SK-N-SH (cell line): ENCODE measurements around the gene YAP1. TPM values are rescaled to one million over a fixed set of nuclear protein-coding genes. Genes with fewer than 3 reads are reported as not detected.
A peak's percentile ranks its signal among the peaks of the same experiment; 100 is the strongest.

Experiments used
- CTCF ChIA-PET: fragments of 300-600, 350-600 bp; formaldehyde crosslinking; extraction: SDS; loops from one replicate; lab custom pipeline; 2021; lab: Yijun Ruan, JAX
- POLR2A ChIA-PET: fragments of 350-600 bp; sonication (Branson Sonifier 250); formaldehyde crosslinking; extraction: SDS; loops from one replicate; lab custom pipeline; 2020; ENCODE audit warnings: antibody characterized with exemption, inconsistent platforms; lab: Yijun Ruan, JAX
- DNase-seq: peaks from one replicate; pipeline ENCODE4 v3.0.0; 2012
- H2AFZ ChIP-seq: fragments of 200-600 bp; sonication (generic); 2 replicates; pipeline ENCODE4 v1.8.1; 2016; ENCODE audit warnings: antibody characterized with exemption, mild to moderate bottlenecking, low read depth
- H3F3A ChIP-seq: fragments of 200-600 bp; sonication (generic); replicated peaks from 2 replicates; pipeline ENCODE3; 2016; ENCODE audit warnings: antibody characterized with exemption, mild to moderate bottlenecking; ENCODE audit not compliant: insufficient read depth
- H3K27ac ChIP-seq, 2 experiments: fragments of 200-500 bp in 1 of 2; fragments of 200-600 bp in 1 of 2; sonication (Bioruptor generic) in 1 of 2; sonication (generic), shearing (Covaris generic) in 1 of 2; 2 replicates each; pipeline versions ENCODE4 v1.5.1 to v1.6.1; 2014 to 2016; ENCODE audit warnings: low read depth in 2 of 2, inconsistent platforms in 1 of 2, low read length in 1 of 2, mild to moderate bottlenecking in 1 of 2, mixed read lengths in 1 of 2
- H3K27me3 ChIP-seq: fragments of 200-600 bp; sonication (generic), shearing (Covaris generic); 2 replicates; pipeline ENCODE4 v1.6.1; 2016; ENCODE audit warnings: mixed run types; ENCODE audit not compliant: insufficient read depth
- H3K36me3 ChIP-seq, 2 experiments: fragments of 200-500 bp in 1 of 2; fragments of 200-600 bp in 1 of 2; sonication (Bioruptor generic) in 1 of 2; sonication (generic) in 1 of 2; replicated peaks in 1 of 2; 2 replicates each; pipeline versions ENCODE3 to v1.5.1; 2014 to 2016; ENCODE audit warnings: low read length in 1 of 2, mild to moderate bottlenecking in 1 of 2; ENCODE audit not compliant: insufficient read depth in 2 of 2, control insufficient read depth in 1 of 2
- H3K4me1 ChIP-seq, 2 experiments: fragments of 200-500 bp in 1 of 2; fragments of 200-600 bp in 1 of 2; sonication (Bioruptor generic) in 1 of 2; sonication (generic), shearing (Covaris generic) in 1 of 2; 2 replicates each; pipeline versions ENCODE4 v1.5.1 to v1.6.1; 2014 to 2016; ENCODE audit warnings: low read depth in 1 of 2, low read length in 1 of 2, mixed run types in 1 of 2; ENCODE audit not compliant: insufficient read depth in 2 of 2, control insufficient read depth in 1 of 2
- H3K4me2 ChIP-seq: fragments of 200-600 bp; sonication (generic), shearing (Covaris generic); 2 replicates; pipeline ENCODE4 v1.6.1; 2017; ENCODE audit warnings: mixed run types
- H3K4me3 ChIP-seq, 2 experiments: fragments of 200-500 bp in 1 of 2; fragments of 200-600 bp in 1 of 2; sonication (Bioruptor generic) in 1 of 2; sonication (generic), shearing (Covaris generic) in 1 of 2; 2 replicates each; pipeline versions ENCODE4 v1.5.1 to v1.8.1; 2014 to 2016; ENCODE audit warnings: low read depth in 2 of 2, inconsistent platforms in 1 of 2, low read length in 1 of 2, mild to moderate bottlenecking in 1 of 2, mixed read lengths in 1 of 2, moderate library complexity in 1 of 2
- H3K79me2 ChIP-seq: fragments of 200-600 bp; sonication (generic); 2 replicates; pipeline ENCODE4 v1.8.1; 2017; ENCODE audit warnings: mild to moderate bottlenecking; ENCODE audit not compliant: insufficient read depth
- H3K9ac ChIP-seq: fragments of 200-600 bp; sonication (generic); 2 replicates; pipeline ENCODE4 v1.6.1; 2017; ENCODE audit warnings: mixed run types
- H3K9me2 ChIP-seq: fragments of 200-600 bp; sonication (generic); 2 replicates; pipeline ENCODE4 v1.6.1; 2017; ENCODE audit warnings: mixed run types
- H3K9me3 ChIP-seq: fragments of 200-600 bp; sonication (generic); 2 replicates; pipeline ENCODE4 v1.6.1; 2017; ENCODE audit warnings: mixed run types, mild to moderate bottlenecking, moderate library complexity
- H4K20me1 ChIP-seq: fragments of 200-600 bp; sonication (generic); 2 replicates; pipeline ENCODE4 v1.6.1; 2017; ENCODE audit warnings: mild to moderate bottlenecking, mixed run types; ENCODE audit not compliant: insufficient read depth
- ELF1 ChIP-seq: IDR thresholded peaks from 2 replicates; pipeline ENCODE4 v1.4.0; 2012
- EP300 ChIP-seq, 2 experiments: IDR thresholded peaks; 2 replicates each; pipeline versions ENCODE4 v1.4.0 to v1.6.1; 2012; ENCODE audit warnings: borderline replicate concordance in 1 of 2, low read depth in 1 of 2, low read length in 1 of 2
- EZH2phosphoT487 ChIP-seq: fragments of 200-600 bp; sonication (generic); IDR thresholded peaks from 2 replicates; pipeline ENCODE4 v1.6.1; 2017; ENCODE audit warnings: low read depth, mixed run types, mild to moderate bottlenecking, antibody characterized with exemption, moderate library complexity, borderline replicate concordance
- FOXJ3 ChIP-seq: sonication (generic); formaldehyde crosslinking; IDR thresholded peaks from 2 replicates; pipeline ENCODE4 v1.5.1; 2020; ENCODE audit warnings: mild to moderate bottlenecking, missing genetic modification reagents
- GABPA ChIP-seq: IDR thresholded peaks from 2 replicates; pipeline ENCODE4 v1.4.0; 2012; ENCODE audit warnings: low read depth, mild to moderate bottlenecking
- IRF3 ChIP-seq: fragments of 150-350 bp; IDR thresholded peaks from 2 replicates; pipeline ENCODE4 v1.6.1; 2016; ENCODE audit warnings: mild to moderate bottlenecking, low read depth, low read length
- JUND ChIP-seq: IDR thresholded peaks from 2 replicates; pipeline ENCODE4 v1.4.0; 2012
- NRF1 ChIP-seq: IDR thresholded peaks from 2 replicates; pipeline ENCODE4 v1.6.1; 2012; ENCODE audit warnings: low read depth, mild to moderate bottlenecking, low read length
- POLR2AphosphoS5 ChIP-seq: IDR thresholded peaks from 2 replicates; pipeline ENCODE4 v1.6.1; 2012; ENCODE audit warnings: low read depth, low read length
- RAD21 ChIP-seq: IDR thresholded peaks from 2 replicates; pipeline ENCODE4 v1.6.1; 2012; ENCODE audit warnings: mild to moderate bottlenecking, low read length
- REST ChIP-seq: IDR thresholded peaks from 2 replicates; pipeline ENCODE4 v1.6.1; 2012; ENCODE audit warnings: mild to moderate bottlenecking, low read depth, low read length, moderate library complexity
- RFX5 ChIP-seq: IDR thresholded peaks from 2 replicates; pipeline ENCODE4 v1.6.1; 2012; ENCODE audit warnings: mild to moderate bottlenecking, improper control_type of control experiment, low read length
- RXRA ChIP-seq: IDR thresholded peaks from 2 replicates; pipeline ENCODE4 v1.4.0; 2012; ENCODE audit warnings: low read depth, mild to moderate bottlenecking, borderline replicate concordance
- SMC3 ChIP-seq: IDR thresholded peaks from 2 replicates; pipeline ENCODE4 v1.6.1; 2012; ENCODE audit warnings: low read depth, low read length, improper control_type of control experiment
- TEAD4 ChIP-seq: IDR thresholded peaks from 2 replicates; pipeline ENCODE4 v1.4.0; 2012; ENCODE audit warnings: mild to moderate bottlenecking, borderline replicate concordance; ENCODE audit not compliant: insufficient read depth
- USF2 ChIP-seq: fragments of 150-350 bp; IDR thresholded peaks from 2 replicates; pipeline ENCODE4 v1.6.1; 2017; ENCODE audit warnings: antibody characterized with exemption, low read length, low read depth, borderline replicate concordance
- YY1 ChIP-seq: IDR thresholded peaks from 2 replicates; pipeline ENCODE4 v1.4.0; 2012; ENCODE audit warnings: low read depth, mild to moderate bottlenecking
- ZBTB33 ChIP-seq: IDR thresholded peaks from 2 replicates; pipeline ENCODE4 v1.4.0; 2012; ENCODE audit warnings: low read depth, borderline replicate concordance
- WGBS: methylation state at CpG from one replicate; pipeline ENCODE4 v1.1.6; 2017; ENCODE audit warnings: low lambda C conversion rate; 5-methylcytosine and 5-hydroxymethylcytosine counted together
- polyA plus RNA-seq, 3 experiments: library from polyadenylated mRNA; depleted of rRNA; stranded (reverse); fragments of >200 nt; gene quantifications; 2 replicates each; pipeline ENCODE4 v1.2.3, GENCODE V29; 2012

The YAP1 gene
- polyA plus RNA-seq, 1 of the 3 experiments (the other 2 are of a cell fraction): 53.2 TPM

GRCh38 chr11:102109896-102110760 is at the start of gene YAP1 (continued):
- TF ChIP-seq RXRA (no peak), EZH2phosphoT487 (no peak), ZBTB33 (no peak), REST (peak; percentile 50), YY1 (no peak; the same call in none of the 2 replicates), GABPA (peak; percentile 52)

GRCh38 chr11:102061276-102061675 is 49.0 kb upstream of the YAP1 start:
- POLR2A ChIA-PET: no interaction called here
- Histone ChIP-seq H3K4me2 (no peak overlapping the region), H3K36me3 (no peaks in the 10 kb centered on the region), H3F3A (peaks cover under 1% of the 10 kb centered on the region), H3K27ac (no peak overlapping the region), H3K4me1 (no peaks in the 10 kb centered on the region), H3K9me3 (no peaks in the 10 kb centered on the region), H2AFZ (peak overlapping the region; percentile 32; the same call in 1 of the 2 replicates), H3K9me2 (no peaks in the 10 kb centered on the region), H3K27me3 (no peaks in the 10 kb centered on the region), H4K20me1 (no peaks in the 10 kb centered on the region), H3K79me2 (no peaks in the 10 kb centered on the region), H3K9ac (no peak overlapping the region), H3K4me3 (no peak overlapping the region)
- CTCF ChIA-PET: interaction anchor here (0.6 to 1.1 kb wide), 4 partner anchors 12 to 200 kb away, joined by 3 to 4 read pairs (median 4); no protein-coding TSS in a partner anchor
- no peak for DNase-seq
- WGBS: 17% methylated on average over 2 of the region's 2 CpGs
- no peak for TF ChIP-seq FOXJ3 (CRISPR knock-in tag)
- peak; percentile 40; the same call in 1 of the 2 replicates for TF ChIP-seq RAD21
- TF ChIP-seq IRF3: no peak
- no peak for TF ChIP-seq REST
- no peak for TF ChIP-seq RFX5
- no peak for TF ChIP-seq ELF1
- TF ChIP-seq USF2: no peak
- peak; percentile 39; the same call in 1 of the 2 replicates for TF ChIP-seq YY1
- no peak for TF ChIP-seq JUND
- TF ChIP-seq NRF1: no peak
- no peak for TF ChIP-seq TEAD4
- peak; percentile 20; the same call in 1 of the 2 replicates for TF ChIP-seq SMC3
- no peak for TF ChIP-seq POLR2AphosphoS5
- no peak for TF ChIP-seq EP300 (IDR thresholded peaks at IDR 0.05; ENCODE audit: borderline replicate concordance in 1 of 2, low read depth in 1 of 2, low read length in 1 of 2)
